ENCODE data around the gene CFAP46. TPM values are rescaled to one million over a fixed set of nuclear protein-coding genes. Genes with fewer than 3 reads are reported as not detected.

CFAP46 gene
- total RNA-seq, 1 experiment from 2014 or later: 3.3 TPM

- CTCF ChIA-PET: no interaction called here
- no peak for DNase-seq (ENCODE audit: low spot score)
- H3K4me3 Mint-ChIP-seq: no peak overlapping the region
- ATAC-seq: no peak
- peaks cover 14% of the 10 kb centered on the region for H3K9me3 Mint-ChIP-seq
- H3K27me3 Mint-ChIP-seq (ENCODE audit: low read depth): peaks cover 4% of the 10 kb centered on the region; the same call in 1 of the 2 replicates
- peaks cover 13% of the 10 kb centered on the region for H3K36me3 Mint-ChIP-seq
- peaks cover 5% of the 10 kb centered on the region for H3K4me1 Mint-ChIP-seq
- no peak overlapping the region for H3K27ac Mint-ChIP-seq
- POLR2A ChIA-PET: no interaction called here
- TF ChIP-seq ZNF671 (CRISPR knock-in tag; IDR thresholded peaks at IDR 0.05) (no peak), NR1H2 (CRISPR knock-in tag; IDR thresholded peaks at IDR 0.05) (no peak), PRRX2 (CRISPR knock-in tag; IDR thresholded peaks at IDR 0.05) (no peak), RELA (CRISPR knock-in tag; IDR thresholded peaks at IDR 0.05; ENCODE audit: borderline replicate concordance) (no peak), ZBTB43 (CRISPR knock-in tag; IDR thresholded peaks at IDR 0.05) (no peak), IRF2 (CRISPR knock-in tag; IDR thresholded peaks at IDR 0.05; ENCODE audit: borderline replicate concordance, low read depth) (no peak), KAT7 (CRISPR knock-in tag; IDR thresholded peaks at IDR 0.05; ENCODE audit: borderline replicate concordance) (no peak), NR3C1 (CRISPR knock-in tag; conservative IDR thresholded peaks at IDR 0.05; ENCODE audit: low read depth) (no peak), ZSCAN18 (CRISPR knock-in tag; IDR thresholded peaks at IDR 0.05) (no peak), EMX1 (CRISPR knock-in tag; IDR thresholded peaks at IDR 0.05) (no peak), CREB1 (CRISPR knock-in tag; IDR thresholded peaks at IDR 0.05) (no peak), ZNF317 (CRISPR knock-in tag; IDR thresholded peaks at IDR 0.05; ENCODE audit: borderline replicate concordance, low read depth) (no peak)
These were observed 95.5 kb downstream of the CFAP46 start for GRCh38 chr10:132846631-132847415.

GRCh38 chr10:132845780-132846595 lies 96.4 kb downstream of the CFAP46 start:
- Mint-ChIP-seq H3K27ac (no peak overlapping the region), H3K27me3 (ENCODE audit: low read depth) (peaks cover 4% of the 10 kb centered on the region; the same call in 1 of the 2 replicates), H3K9me3 (peaks cover 14% of the 10 kb centered on the region)
- TF ChIP-seq CTCF (IDR thresholded peaks at IDR 0.05) (no peak), FOXP4 (CRISPR knock-in tag; IDR thresholded peaks at IDR 0.05) (no peak), EMX1 (CRISPR knock-in tag; IDR thresholded peaks at IDR 0.05) (no peak), GTF2I (CRISPR knock-in tag; conservative IDR thresholded peaks at IDR 0.05) (no peak), ZBTB21 (CRISPR knock-in tag; IDR thresholded peaks at IDR 0.05; ENCODE audit: borderline replicate concordance) (no peak), PREB (CRISPR knock-in tag; IDR thresholded peaks at IDR 0.05; ENCODE audit: borderline replicate concordance) (no peak), E2F5 (CRISPR knock-in tag; IDR thresholded peaks at IDR 0.05) (no peak), ZNF281 (CRISPR knock-in tag; IDR thresholded peaks at IDR 0.05) (no peak), NR1H2 (CRISPR knock-in tag; IDR thresholded peaks at IDR 0.05) (no peak), JUN (CRISPR knock-in tag; IDR thresholded peaks at IDR 0.05) (no peak)

More at GRCh38 chr10:132845780-132846595, 96.4 kb downstream of the CFAP46 start:
- Mint-ChIP-seq H3K4me3 (no peak overlapping the region), H3K4me1 (peaks cover 5% of the 10 kb centered on the region), H3K36me3 (peaks cover 13% of the 10 kb centered on the region)
- DNase-seq (ENCODE audit: low spot score) (no peak), ATAC-seq (no peak)
- ChIA-PET POLR2A (no interaction called here), CTCF (interaction anchor here (0.8 kb wide), 1 partner anchor 191 kb away, joined by 3 read pairs; no protein-coding TSS in a partner anchor)
